K562 (cell line): Measurements from ENCODE around the gene SUOX. TPM values are rescaled to one million over a fixed set of nuclear protein-coding genes. Genes with fewer than 3 reads are reported as not detected.

Experiments used
- C11orf30 ChIP-seq: fragments of 450-650 bp; IDR thresholded peaks from 2 replicates; pipeline ENCODE4 v1.6.1; 2016; ENCODE audit warnings: low read depth, mild to moderate bottlenecking
- CCNT2 ChIP-seq: IDR thresholded peaks from 2 replicates; pipeline ENCODE4 v1.6.1; 2011; ENCODE audit warnings: borderline replicate concordance, low read depth, mild to moderate bottlenecking, moderate library complexity, mixed read lengths, low read length; ENCODE audit not compliant: insufficient read length; ENCODE audit errors: extremely low read depth
- ETV5 ChIP-seq: sonication (generic); formaldehyde crosslinking; IDR thresholded peaks from 2 replicates; pipeline ENCODE4 v1.4.0; 2020; ENCODE audit warnings: low read depth, mild to moderate bottlenecking, missing genetic modification reagents
- MAFF ChIP-seq: IDR thresholded peaks from 2 replicates; pipeline ENCODE4 v1.6.1; 2012; ENCODE audit warnings: low read length, improper control_type of control experiment
- MAFK ChIP-seq: IDR thresholded peaks from 2 replicates; pipeline ENCODE4 v1.6.1; 2011; ENCODE audit warnings: low read length, improper control_type of control experiment
- MED1 ChIP-seq: sonication (generic); formaldehyde crosslinking; IDR thresholded peaks from 2 replicates; pipeline ENCODE4 v1.8.1; 2023; ENCODE audit warnings: missing genetic modification reagents, borderline replicate concordance
- MTF1 ChIP-seq: fragments of 250-450 bp; sonication (Bioruptor Pico); IDR thresholded peaks from 2 replicates; pipeline ENCODE4 v1.9.0; 2021; ENCODE audit warnings: moderate library complexity, mild to moderate bottlenecking, inconsistent platforms, borderline replicate concordance
- POLR3A ChIP-seq: IDR thresholded peaks from 2 replicates; pipeline ENCODE4 v1.6.1; 2011; ENCODE audit warnings: borderline replicate concordance, mild to moderate bottlenecking, moderate library complexity; ENCODE audit not compliant: insufficient read length, insufficient read depth; ENCODE audit errors: extremely low read depth
- TRIM28 ChIP-seq: fragments of 450-650 bp; IDR thresholded peaks from 2 replicates; pipeline ENCODE4 v1.6.1; 2017
- XRCC5 ChIP-seq: fragments of 200-400 bp; formaldehyde crosslinking; IDR thresholded peaks from 2 replicates; pipeline ENCODE4 v1.6.1; 2017; ENCODE audit warnings: low read depth, mild to moderate bottlenecking, low read length
- ZBTB1 ChIP-seq: sonication (generic); formaldehyde crosslinking; IDR thresholded peaks from 2 replicates; pipeline ENCODE4 v1.8.1; 2023; ENCODE audit warnings: missing genetic modification reagents, low read depth, mild to moderate bottlenecking, borderline replicate concordance
- ZNF3 ChIP-seq: fragments of 250-450 bp; sonication (Bioruptor Pico); IDR thresholded peaks from 2 replicates; pipeline ENCODE4 v1.5.0; 2021; ENCODE audit warnings: mild to moderate bottlenecking, moderate library complexity
- ZNF785 ChIP-seq: fragments of 250-450 bp; sonication (Bioruptor Pico); IDR thresholded peaks from 2 replicates; pipeline ENCODE4 v1.4.0; 2020; ENCODE audit warnings: mild to moderate bottlenecking
- polyA plus RNA-seq, 8 experiments: library from polyadenylated mRNA; depleted of rRNA in 4 of 8; stranded (reverse) in 5 of 8; unstranded in 3 of 8; fragments of >200 nt; fragmentation: Nextera tagmentation in 2 of 8; fragmentation: Illumina TruSeq in 1 of 8; extraction: Ambion mirVana in 2 of 8; extraction: Trizol in 1 of 8; gene quantifications; 2 replicates each; pipeline versions ENCODE4 v1.2.1 to v1.2.3, GENCODE V29; 2011 to 2014; ENCODE audit warnings: inconsistent platforms in 1 of 8, missing spikeins in 1 of 8
- total RNA-seq, 7 experiments: library from RNA; depleted of rRNA in 6 of 7; stranded (reverse); fragments of >200 nt in 6 of 7; fragmentation: Illumina TruSeq in 2 of 7; extraction: Trizol in 2 of 7; gene quantifications; 2 replicates each; pipeline versions ENCODE4 v1.2.1 to v1.2.3, GENCODE V29; 2011 to 2021; ENCODE audit warnings: low replicate concordance in 1 of 7
- TF ChIP-seq, protein P1 (sequence below): fragments of 450-650 bp; IDR thresholded peaks from one replicate; pipeline ENCODE4 v1.6.1; 2018; ENCODE audit warnings: mild to moderate bottlenecking, moderate library complexity; ENCODE audit not compliant: partially characterized antibody
- TF ChIP-seq, protein P2 (sequence below): fragments of 250-450 bp; sonication (Bioruptor Pico); IDR thresholded peaks from 2 replicates; pipeline ENCODE4 v1.8.0; 2022; ENCODE audit warnings: moderate library complexity, mild to moderate bottlenecking, inconsistent platforms
- TF ChIP-seq, protein P3 (sequence below): fragments of 450-650 bp; conservative IDR thresholded peaks from 2 replicates; pipeline ENCODE4 v1.6.1; 2016; ENCODE audit warnings: missing genetic modification characterization, low read depth, mild to moderate bottlenecking, control low read depth, missing compliant biosample characterization
- TF ChIP-seq, protein P4 (sequence below): sonication (generic); IDR thresholded peaks from 2 replicates; pipeline ENCODE4 v1.6.1; 2016
- TF ChIP-seq, protein P5 (sequence below): sonication (generic); formaldehyde crosslinking; IDR thresholded peaks from 2 replicates; pipeline ENCODE4 v1.8.1; 2023; ENCODE audit warnings: missing genetic modification reagents, mild to moderate bottlenecking, borderline replicate concordance

SUOX gene
- total and polyA plus RNA-seq, 9 of the 15 experiments (the other 6 are each of a cell fraction or from before 2014, with no cell fraction given): 9.2 to 39.7 (median 25.4) TPM

DNA sequence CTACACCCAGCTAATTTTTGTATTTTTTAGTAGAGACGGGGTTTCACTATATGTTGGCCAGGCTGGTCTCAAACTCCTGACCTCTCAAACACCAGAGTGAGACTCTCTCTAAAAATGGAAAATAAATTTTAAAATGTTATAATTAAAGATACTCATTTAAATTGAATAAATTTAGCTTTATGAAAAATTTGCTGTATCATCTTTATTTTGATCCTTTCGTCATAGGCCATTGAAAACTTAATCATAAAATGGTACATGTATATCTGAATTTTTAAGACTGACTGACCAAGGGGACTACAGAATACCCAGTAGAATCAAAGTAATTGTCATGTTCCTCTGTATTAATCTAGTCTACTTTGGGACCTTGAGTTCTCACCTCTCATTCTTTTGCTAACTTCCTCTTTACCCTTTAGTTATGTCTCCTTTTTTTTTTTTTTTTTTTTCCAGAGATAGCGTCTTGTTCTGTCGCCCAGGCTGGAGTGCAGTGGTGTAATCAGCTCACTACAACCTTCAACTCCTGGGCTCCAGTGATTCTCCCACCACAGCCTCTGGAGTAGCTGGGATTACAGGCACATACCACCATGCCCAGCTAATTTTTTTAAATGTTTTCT is 13.7 kb upstream of the SUOX start (continued):
- no peak for TF ChIP-seq POLR3A
- TF ChIP-seq, protein P1, sequence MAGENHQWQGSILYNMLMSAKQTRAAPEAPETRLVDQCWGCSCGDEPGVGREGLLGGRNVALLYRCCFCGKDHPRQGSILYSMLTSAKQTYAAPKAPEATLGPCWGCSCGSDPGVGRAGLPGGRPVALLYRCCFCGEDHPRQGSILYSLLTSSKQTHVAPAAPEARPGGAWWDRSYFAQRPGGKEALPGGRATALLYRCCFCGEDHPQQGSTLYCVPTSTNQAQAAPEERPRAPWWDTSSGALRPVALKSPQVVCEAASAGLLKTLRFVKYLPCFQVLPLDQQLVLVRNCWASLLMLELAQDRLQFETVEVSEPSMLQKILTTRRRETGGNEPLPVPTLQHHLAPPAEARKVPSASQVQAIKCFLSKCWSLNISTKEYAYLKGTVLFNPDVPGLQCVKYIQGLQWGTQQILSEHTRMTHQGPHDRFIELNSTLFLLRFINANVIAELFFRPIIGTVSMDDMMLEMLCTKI: no peak
- TF ChIP-seq MTF1: no peak
- TF ChIP-seq, protein P2, sequence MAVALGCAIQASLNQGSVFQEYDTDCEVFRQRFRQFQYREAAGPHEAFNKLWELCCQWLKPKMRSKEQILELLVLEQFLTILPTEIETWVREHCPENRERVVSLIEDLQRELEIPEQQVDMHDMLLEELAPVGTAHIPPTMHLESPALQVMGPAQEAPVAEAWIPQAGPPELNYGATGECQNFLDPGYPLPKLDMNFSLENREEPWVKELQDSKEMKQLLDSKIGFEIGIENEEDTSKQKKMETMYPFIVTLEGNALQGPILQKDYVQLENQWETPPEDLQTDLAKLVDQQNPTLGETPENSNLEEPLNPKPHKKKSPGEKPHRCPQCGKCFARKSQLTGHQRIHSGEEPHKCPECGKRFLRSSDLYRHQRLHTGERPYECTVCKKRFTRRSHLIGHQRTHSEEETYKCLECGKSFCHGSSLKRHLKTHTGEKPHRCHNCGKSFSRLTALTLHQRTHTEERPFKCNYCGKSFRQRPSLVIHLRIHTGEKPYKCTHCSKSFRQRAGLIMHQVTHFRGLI (CRISPR knock-in tag): no peak
- no peak for TF ChIP-seq ETV5 (CRISPR knock-in tag)
- no peak for TF ChIP-seq ZNF785 (CRISPR knock-in tag)
- no peak for TF ChIP-seq TRIM28
- no peak for TF ChIP-seq CCNT2
- peak; percentile 74; the same call in 1 of the 2 replicates for TF ChIP-seq MAFK
- TF ChIP-seq MED1 (CRISPR knock-in tag): no peak
- TF ChIP-seq C11orf30: peak; percentile 92
- peak; percentile 78 for TF ChIP-seq MAFF
- TF ChIP-seq ZNF3 (CRISPR knock-in tag): no peak
- TF ChIP-seq, protein P3, sequence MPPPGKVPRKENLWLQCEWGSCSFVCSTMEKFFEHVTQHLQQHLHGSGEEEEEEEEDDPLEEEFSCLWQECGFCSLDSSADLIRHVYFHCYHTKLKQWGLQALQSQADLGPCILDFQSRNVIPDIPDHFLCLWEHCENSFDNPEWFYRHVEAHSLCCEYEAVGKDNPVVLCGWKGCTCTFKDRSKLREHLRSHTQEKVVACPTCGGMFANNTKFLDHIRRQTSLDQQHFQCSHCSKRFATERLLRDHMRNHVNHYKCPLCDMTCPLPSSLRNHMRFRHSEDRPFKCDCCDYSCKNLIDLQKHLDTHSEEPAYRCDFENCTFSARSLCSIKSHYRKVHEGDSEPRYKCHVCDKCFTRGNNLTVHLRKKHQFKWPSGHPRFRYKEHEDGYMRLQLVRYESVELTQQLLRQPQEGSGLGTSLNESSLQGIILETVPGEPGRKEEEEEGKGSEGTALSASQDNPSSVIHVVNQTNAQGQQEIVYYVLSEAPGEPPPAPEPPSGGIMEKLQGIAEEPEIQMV (tag): no peak
- TF ChIP-seq XRCC5: no peak
- TF ChIP-seq ZBTB1 (CRISPR knock-in tag): no peak
- TF ChIP-seq, protein P4, sequence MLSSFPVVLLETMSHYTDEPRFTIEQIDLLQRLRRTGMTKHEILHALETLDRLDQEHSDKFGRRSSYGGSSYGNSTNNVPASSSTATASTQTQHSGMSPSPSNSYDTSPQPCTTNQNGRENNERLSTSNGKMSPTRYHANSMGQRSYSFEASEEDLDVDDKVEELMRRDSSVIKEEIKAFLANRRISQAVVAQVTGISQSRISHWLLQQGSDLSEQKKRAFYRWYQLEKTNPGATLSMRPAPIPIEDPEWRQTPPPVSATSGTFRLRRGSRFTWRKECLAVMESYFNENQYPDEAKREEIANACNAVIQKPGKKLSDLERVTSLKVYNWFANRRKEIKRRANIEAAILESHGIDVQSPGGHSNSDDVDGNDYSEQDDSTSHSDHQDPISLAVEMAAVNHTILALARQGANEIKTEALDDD: peak; percentile 49
- TF ChIP-seq, protein P5, sequence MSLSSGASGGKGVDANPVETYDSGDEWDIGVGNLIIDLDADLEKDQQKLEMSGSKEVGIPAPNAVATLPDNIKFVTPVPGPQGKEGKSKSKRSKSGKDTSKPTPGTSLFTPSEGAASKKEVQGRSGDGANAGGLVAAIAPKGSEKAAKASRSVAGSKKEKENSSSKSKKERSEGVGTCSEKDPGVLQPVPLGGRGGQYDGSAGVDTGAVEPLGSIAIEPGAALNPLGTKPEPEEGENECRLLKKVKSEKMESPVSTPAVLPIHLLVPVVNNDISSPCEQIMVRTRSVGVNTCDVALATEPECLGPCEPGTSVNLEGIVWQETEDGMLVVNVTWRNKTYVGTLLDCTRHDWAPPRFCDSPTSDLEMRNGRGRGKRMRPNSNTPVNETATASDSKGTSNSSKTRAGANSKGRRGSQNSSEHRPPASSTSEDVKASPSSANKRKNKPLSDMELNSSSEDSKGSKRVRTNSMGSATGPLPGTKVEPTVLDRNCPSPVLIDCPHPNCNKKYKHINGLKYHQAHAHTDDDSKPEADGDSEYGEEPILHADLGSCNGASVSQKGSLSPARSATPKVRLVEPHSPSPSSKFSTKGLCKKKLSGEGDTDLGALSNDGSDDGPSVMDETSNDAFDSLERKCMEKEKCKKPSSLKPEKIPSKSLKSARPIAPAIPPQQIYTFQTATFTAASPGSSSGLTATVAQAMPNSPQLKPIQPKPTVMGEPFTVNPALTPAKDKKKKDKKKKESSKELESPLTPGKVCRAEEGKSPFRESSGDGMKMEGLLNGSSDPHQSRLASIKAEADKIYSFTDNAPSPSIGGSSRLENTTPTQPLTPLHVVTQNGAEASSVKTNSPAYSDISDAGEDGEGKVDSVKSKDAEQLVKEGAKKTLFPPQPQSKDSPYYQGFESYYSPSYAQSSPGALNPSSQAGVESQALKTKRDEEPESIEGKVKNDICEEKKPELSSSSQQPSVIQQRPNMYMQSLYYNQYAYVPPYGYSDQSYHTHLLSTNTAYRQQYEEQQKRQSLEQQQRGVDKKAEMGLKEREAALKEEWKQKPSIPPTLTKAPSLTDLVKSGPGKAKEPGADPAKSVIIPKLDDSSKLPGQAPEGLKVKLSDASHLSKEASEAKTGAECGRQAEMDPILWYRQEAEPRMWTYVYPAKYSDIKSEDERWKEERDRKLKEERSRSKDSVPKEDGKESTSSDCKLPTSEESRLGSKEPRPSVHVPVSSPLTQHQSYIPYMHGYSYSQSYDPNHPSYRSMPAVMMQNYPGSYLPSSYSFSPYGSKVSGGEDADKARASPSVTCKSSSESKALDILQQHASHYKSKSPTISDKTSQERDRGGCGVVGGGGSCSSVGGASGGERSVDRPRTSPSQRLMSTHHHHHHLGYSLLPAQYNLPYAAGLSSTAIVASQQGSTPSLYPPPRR (CRISPR knock-in tag): no peak
